Astrocyte of the cerebellum (primary cell): Measurements from ENCODE around the gene SKP2.
"Not testable (repeated sequence)": the region's sequence is repeated elsewhere in the genome, so short reads cannot be mapped to it uniquely, and the experiment has no call there.

Experiments
- DNase-seq: peaks from one replicate; pipeline ENCODE4 v3.0.0-alpha.2; 2011; ENCODE audit warnings: low read depth
- H3K4me3 ChIP-seq: 2 replicates; pipeline ENCODE4 v1.5.1; 2011; ENCODE audit warnings: mild to moderate bottlenecking, low read depth, low read length, moderate library complexity
- in situ Hi-C: cut with HindIII; loops from 2 replicates; pipeline ENCODE4 v1.10.0; 2017; ENCODE audit warnings: low sequenced_read_pairs
- TF ChIP-seq, protein P1 (sequence below): IDR thresholded peaks from 2 replicates; pipeline ENCODE4 v1.5.1; 2012; ENCODE audit warnings: low read length, low read depth, moderate library complexity, mild to moderate bottlenecking; ENCODE audit errors: missing control alignments

The SKP2 gene

DNA sequence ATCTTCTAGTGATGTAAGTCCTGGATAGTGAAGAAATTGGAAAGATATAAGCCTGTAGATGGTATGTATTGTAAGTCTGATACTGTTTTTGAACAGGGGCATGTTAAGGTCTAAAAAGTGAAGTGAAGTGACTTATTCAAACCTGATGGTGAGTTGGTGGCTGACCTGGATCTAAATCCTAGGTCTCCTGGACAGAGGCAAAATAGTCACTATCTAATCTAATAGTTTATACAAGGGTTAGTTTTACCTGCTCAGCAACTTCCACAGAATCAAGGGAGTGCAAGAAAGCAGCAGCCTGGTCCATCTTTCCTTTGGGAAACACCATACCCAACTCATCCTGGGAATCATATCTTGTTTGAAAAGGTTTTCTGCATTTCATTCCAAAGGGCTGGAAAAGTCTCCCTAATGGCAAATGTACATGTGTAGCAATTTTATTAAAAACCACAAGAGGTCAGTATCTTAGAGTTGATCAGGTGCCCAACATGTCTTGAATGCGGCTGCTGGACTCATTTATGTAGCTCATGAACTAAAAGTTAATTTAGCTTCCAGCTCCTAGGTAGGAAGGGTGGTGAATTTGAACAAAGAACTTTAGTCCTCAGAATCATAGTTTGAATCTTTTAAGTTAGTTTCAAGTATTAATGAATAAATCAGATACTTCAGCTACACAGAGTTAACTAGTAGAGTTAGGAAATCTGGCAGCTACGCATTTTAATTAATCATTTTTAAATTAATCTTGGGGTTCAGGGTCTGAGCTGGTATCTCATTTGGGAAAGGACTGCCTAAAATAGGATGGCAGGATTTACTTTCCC lies 26.0 kb downstream of the SKP2 start:
- TF ChIP-seq, protein P1, sequence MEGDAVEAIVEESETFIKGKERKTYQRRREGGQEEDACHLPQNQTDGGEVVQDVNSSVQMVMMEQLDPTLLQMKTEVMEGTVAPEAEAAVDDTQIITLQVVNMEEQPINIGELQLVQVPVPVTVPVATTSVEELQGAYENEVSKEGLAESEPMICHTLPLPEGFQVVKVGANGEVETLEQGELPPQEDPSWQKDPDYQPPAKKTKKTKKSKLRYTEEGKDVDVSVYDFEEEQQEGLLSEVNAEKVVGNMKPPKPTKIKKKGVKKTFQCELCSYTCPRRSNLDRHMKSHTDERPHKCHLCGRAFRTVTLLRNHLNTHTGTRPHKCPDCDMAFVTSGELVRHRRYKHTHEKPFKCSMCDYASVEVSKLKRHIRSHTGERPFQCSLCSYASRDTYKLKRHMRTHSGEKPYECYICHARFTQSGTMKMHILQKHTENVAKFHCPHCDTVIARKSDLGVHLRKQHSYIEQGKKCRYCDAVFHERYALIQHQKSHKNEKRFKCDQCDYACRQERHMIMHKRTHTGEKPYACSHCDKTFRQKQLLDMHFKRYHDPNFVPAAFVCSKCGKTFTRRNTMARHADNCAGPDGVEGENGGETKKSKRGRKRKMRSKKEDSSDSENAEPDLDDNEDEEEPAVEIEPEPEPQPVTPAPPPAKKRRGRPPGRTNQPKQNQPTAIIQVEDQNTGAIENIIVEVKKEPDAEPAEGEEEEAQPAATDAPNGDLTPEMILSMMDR: peak; percentile 61
- H3K4me3 ChIP-seq: no peak overlapping the region
- DNase-seq: peak; percentile 36
- in situ Hi-C loops: no loop called here

DNA sequence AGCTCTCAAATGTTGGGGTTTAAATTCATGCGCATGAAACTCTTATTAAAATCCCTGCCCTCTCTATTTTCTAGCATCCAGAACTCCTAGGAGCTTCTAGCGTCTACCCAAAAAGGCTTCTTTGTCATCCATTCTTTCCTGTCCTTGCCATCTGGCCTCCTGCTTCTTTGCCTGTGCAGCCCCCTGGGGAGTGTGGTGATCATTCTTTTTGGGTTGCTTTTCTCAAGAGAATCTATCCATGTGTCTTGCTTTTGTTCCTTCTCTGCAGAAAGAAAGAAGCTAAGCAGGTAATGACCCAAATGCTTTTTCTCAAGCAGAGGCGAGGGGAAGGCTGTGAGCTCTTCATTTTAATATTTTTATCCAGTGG lies 26.6 kb downstream of the SKP2 start:
- in situ Hi-C loops: no loop called here
- DNase-seq: no peak
- H3K4me3 ChIP-seq: no peak overlapping the region
- TF ChIP-seq, protein P1: no peak

DNA sequence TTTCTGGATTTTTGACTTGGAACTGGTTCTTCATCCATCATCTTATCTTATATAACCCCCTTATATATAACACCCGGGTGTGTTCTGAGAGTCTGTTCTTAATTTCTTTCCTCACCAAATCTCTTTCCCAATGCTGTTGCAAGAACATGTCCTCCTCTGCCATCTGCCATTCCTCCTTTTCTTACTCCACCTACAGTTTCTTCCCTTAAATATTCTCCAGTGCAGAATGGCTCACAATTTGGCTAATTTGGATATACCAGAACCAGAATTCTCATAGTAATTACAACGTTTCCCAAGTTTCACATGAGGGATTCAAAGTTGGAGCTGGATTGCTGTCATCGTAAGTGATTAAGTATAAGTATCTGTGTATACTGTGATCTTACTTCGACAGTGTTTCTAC lies 28.0 kb downstream of the SKP2 start:
- no peak overlapping the region for H3K4me3 ChIP-seq
- in situ Hi-C loops: no loop called here
- no peak for DNase-seq
- TF ChIP-seq, protein P1: no peak

DNA sequence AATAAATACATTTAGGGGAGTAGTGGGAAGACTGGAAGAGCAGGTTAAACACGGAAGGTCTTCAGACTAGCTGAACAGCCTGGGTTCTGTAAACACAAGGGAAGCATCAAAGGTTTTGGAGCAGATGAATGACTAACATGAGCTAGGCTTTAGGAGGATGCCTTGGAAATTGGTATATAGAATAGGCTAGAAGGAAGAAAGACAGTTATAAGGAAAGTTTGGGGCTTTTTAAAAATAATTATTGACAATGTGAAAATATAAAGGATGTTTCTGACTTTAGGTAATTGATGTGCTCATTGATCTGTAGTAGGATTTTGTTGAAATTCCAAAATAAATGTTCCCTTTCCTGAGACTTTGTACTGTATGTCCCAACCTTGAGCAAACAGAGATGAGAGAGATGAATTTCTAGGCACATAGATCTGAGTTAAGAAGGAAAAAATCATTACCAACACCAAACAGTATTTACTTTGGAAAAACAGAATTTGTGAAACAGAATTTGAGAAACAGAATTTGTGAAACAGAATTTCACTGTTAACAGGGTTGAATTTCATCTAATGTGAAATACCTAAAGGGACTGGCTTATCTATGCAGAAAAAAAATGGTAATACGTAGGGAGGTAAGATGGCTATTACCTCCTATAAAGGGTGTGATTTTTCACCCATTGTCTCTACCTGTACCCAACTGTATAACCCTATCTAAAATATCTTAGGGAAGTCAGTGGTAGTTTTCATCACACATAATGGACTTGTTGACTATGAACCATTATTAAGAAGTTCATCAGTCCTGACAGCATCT lies 28.8 kb downstream of the SKP2 start:
- TF ChIP-seq, protein P1: no peak
- H3K4me3 ChIP-seq: no peak overlapping the region
- in situ Hi-C loops: no loop called here
- no peak for DNase-seq

DNA sequence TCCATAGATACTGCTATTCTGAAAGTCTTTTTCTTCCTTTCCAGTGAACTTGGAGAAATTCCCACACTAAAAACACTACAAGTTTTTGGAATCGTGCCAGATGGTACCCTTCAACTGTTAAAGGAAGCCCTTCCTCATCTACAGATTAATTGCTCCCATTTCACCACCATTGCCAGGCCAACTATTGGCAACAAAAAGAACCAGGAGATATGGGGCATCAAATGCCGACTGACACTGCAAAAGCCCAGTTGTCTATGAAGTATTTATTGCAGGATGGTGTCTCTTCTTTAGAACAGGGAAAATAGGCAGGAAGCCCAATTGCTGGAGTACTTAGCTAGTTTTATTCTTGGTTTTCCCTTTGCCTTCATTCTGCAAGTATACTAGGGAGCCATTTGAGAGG lies 29.9 kb downstream of the SKP2 start:
- no peak overlapping the region for H3K4me3 ChIP-seq
- TF ChIP-seq, protein P1: no peak
- DNase-seq: no peak
- in situ Hi-C loops: no loop called here

DNA sequence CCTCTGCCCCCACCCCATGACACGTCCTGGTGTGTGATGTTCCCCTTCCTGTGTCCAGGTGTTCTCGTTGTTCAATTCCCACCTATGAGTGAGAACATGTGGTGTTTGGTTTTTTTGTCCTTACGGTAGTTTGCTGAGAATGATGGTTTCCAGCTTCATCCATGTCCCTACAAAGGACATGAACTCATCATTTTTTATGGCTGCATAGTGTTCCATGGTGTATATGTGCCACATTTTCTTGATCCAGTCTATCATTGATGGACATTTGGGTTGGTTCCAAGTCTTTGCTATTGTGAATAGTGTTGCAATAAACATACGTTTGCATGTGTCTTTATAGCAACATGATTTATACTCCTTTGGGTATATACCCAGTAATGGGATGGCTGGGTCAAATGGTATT lies 32.5 kb downstream of the SKP2 start:
- in situ Hi-C loops, H3K4me3 ChIP-seq, DNase-seq: not testable (repeated sequence)

DNA sequence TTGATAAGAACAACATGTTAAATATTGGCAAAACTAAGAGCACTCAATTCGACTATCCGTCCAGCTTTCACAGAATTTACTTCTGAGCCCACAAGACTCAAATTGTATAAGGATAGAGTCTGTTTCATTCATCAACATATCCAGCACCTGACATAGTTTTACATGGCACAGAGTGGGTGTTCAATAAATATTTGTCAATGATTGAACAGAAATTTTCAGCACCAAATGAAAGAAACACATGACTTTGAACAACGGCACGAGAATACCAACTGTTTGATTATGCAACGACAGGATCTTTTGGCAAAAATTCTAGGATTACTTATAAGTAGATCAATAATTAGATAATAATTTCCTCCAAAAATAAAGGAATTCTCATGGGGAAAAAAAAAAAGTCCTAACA lies 41.8 kb downstream of the SKP2 start:
- no peak for DNase-seq
- TF ChIP-seq, protein P1: no peak
- H3K4me3 ChIP-seq: no peak overlapping the region
- in situ Hi-C loops: no loop called here
